MM.1S (cell line): ENCODE measurements around the gene GRIK5.

Source experiments
- DNase-seq: peaks from one replicate; pipeline ENCODE4 v3.0.0-alpha.2; 2015
- H2AFZ ChIP-seq: fragments of 300-600 bp; sonication (generic); 2 replicates; pipeline ENCODE4 v1.6.0; 2016; ENCODE audit warnings: antibody characterized with exemption, low read length
- H3F3A ChIP-seq: fragments of 300-600 bp; sonication (generic); 2 replicates; pipeline ENCODE4 v1.6.1; 2016; ENCODE audit warnings: mild to moderate bottlenecking, antibody characterized with exemption, low read length, moderate library complexity, mixed read lengths; ENCODE audit not compliant: insufficient read depth
- H3K27ac ChIP-seq: fragments of 300-600 bp; sonication (generic); 2 replicates; pipeline ENCODE4 v1.5.1; 2016; ENCODE audit warnings: mild to moderate bottlenecking, low read length
- H3K27me3 ChIP-seq: fragments of 300-600 bp; sonication (generic); replicated peaks from 2 replicates; pipeline ENCODE4 v1.6.0; 2016; ENCODE audit warnings: low read length; ENCODE audit not compliant: insufficient read depth
- H3K36me3 ChIP-seq: fragments of 300-600 bp; sonication (generic); replicated peaks from 2 replicates; pipeline ENCODE4 v1.6.1; 2016; ENCODE audit warnings: mild to moderate bottlenecking, low read length, mixed read lengths; ENCODE audit not compliant: insufficient read depth
- H3K4me1 ChIP-seq: fragments of 300-600 bp; sonication (generic); 2 replicates; pipeline ENCODE4 v1.6.1; 2016; ENCODE audit warnings: low read length, mixed read lengths
- H3K4me2 ChIP-seq: fragments of 300-600 bp; sonication (generic); 2 replicates; pipeline ENCODE4 v1.6.0; 2016; ENCODE audit warnings: low read depth, low read length
- H3K4me3 ChIP-seq: fragments of 300-600 bp; sonication (generic); 2 replicates; pipeline ENCODE4 v1.5.1; 2016; ENCODE audit warnings: low read length, mixed read lengths
- H3K79me2 ChIP-seq: fragments of 300-600 bp; sonication (generic); 2 replicates; pipeline ENCODE4 v1.6.1; 2016; ENCODE audit warnings: mixed run types, low read length, mixed read lengths
- H3K9ac ChIP-seq: fragments of 300-600 bp; sonication (generic); 2 replicates; pipeline ENCODE4 v1.6.1; 2016; ENCODE audit warnings: low read length, mixed read lengths
- H3K9me2 ChIP-seq: fragments of 300-600 bp; sonication (generic); replicated peaks from 2 replicates; pipeline ENCODE4 v1.6.1; 2016; ENCODE audit warnings: mild to moderate bottlenecking, low read length, mixed read lengths; ENCODE audit not compliant: insufficient read depth
- H3K9me3 ChIP-seq: fragments of 300-600 bp; sonication (generic); replicated peaks from 2 replicates; pipeline ENCODE4 v1.6.1; 2016; ENCODE audit warnings: mild to moderate bottlenecking, low read length, mixed read lengths; ENCODE audit not compliant: insufficient read depth
- H4K20me1 ChIP-seq: fragments of 300-600 bp; sonication (generic); 2 replicates; pipeline ENCODE4 v1.6.1; 2016; ENCODE audit warnings: mild to moderate bottlenecking, low read length, moderate library complexity, mixed read lengths; ENCODE audit not compliant: insufficient read depth
- CTCF ChIP-seq: fragments of 300-600 bp; sonication (generic); IDR thresholded peaks from 2 replicates; pipeline ENCODE4 v1.5.1; 2016; ENCODE audit warnings: antibody characterized with exemption, low read length, mixed read lengths
- EZH2 ChIP-seq: fragments of 300-600 bp; sonication (generic); optimal IDR thresholded peaks from 2 replicates; pipeline ENCODE3; 2017; ENCODE audit warnings: low read depth, mild to moderate bottlenecking, antibody characterized with exemption, low read length, mixed read lengths
- EZH2phosphoT487 ChIP-seq: fragments of 300-600 bp; sonication (generic); IDR thresholded peaks from 2 replicates; pipeline ENCODE4 v1.6.1; 2018; ENCODE audit warnings: antibody characterized with exemption, low read length

GRIK5 gene

DNA sequence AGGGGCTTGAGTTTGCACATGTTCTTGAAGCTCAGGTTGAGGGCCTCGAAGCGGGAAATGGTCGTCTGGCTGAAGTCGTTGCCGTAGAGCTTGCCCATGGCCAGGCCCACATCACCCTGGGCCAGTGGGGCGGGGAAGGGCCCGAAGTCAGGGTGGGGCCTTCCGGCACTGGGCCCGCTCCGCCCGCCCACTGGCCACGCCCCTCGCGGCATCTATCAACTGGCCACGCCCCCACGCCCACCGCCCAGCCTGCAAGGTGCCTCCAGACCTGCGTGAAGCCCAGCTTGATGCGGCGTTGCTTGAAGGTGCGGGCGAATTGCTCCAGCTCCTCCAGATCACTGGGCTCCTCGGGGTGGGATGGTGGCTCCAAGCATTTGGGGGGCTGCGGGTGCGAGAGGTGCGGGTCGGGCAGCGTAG is 25.8 kb upstream of the GRIK5 start:
- Histone ChIP-seq H3K27ac (no peak overlapping the region), H3K79me2 (no peaks in the 10 kb centered on the region), H3K36me3 (no peaks in the 10 kb centered on the region), H3K4me1 (peaks cover 14% of the 10 kb centered on the region), H3K9ac (no peak overlapping the region), H3F3A (peaks cover 10% of the 10 kb centered on the region), H3K27me3 (no peaks in the 10 kb centered on the region), H3K9me3 (no peaks in the 10 kb centered on the region), H3K4me2 (no peak overlapping the region), H2AFZ (no peak overlapping the region), H3K4me3 (no peak overlapping the region), H4K20me1 (no peaks in the 10 kb centered on the region), H3K9me2 (no peaks in the 10 kb centered on the region)
- no peak for DNase-seq
- TF ChIP-seq EZH2phosphoT487 (no peak), EZH2 (no peak), CTCF (no peak)

- no peak overlapping the region for H3K4me3 ChIP-seq
- H3K4me1 ChIP-seq, result peaks cover 19% of the 10 kb centered on the region
- no peaks in the 10 kb centered on the region for H3K79me2 ChIP-seq
- peaks cover 15% of the 10 kb centered on the region for H3F3A ChIP-seq
- no peaks in the 10 kb centered on the region for H3K36me3 ChIP-seq
- no peak overlapping the region for H3K9ac ChIP-seq
- TF ChIP-seq CTCF (no peak), EZH2 (no peak), EZH2phosphoT487 (no peak)
- no peaks in the 10 kb centered on the region for H3K9me3 ChIP-seq
- no peak overlapping the region for H3K4me2 ChIP-seq
- H2AFZ ChIP-seq, result no peak overlapping the region
- H4K20me1 ChIP-seq, result no peaks in the 10 kb centered on the region
- H3K9me2 ChIP-seq, result no peaks in the 10 kb centered on the region
- no peak overlapping the region for H3K27ac ChIP-seq
- H3K27me3 ChIP-seq, result no peaks in the 10 kb centered on the region
- no peak for DNase-seq
Observed at GRCh38 chr19:42095142-42095813, 25.3 kb upstream of the GRIK5 start.

GRCh38 chr19:42093926-42094325 is 23.9 kb upstream of the GRIK5 start:
- H3K27me3 ChIP-seq, result no peaks in the 10 kb centered on the region
- no peak overlapping the region for H3K4me3 ChIP-seq
- H2AFZ ChIP-seq, result no peak overlapping the region
- no peaks in the 10 kb centered on the region for H3K9me3 ChIP-seq
- no peaks in the 10 kb centered on the region for H3K9me2 ChIP-seq
- DNase-seq, result no peak
- no peak overlapping the region for H3K9ac ChIP-seq
- no peaks in the 10 kb centered on the region for H3K36me3 ChIP-seq
- peaks cover 20% of the 10 kb centered on the region for H3F3A ChIP-seq
- H3K4me1 ChIP-seq, result peaks cover 31% of the 10 kb centered on the region
- no peak overlapping the region for H3K27ac ChIP-seq
- no peaks in the 10 kb centered on the region for H4K20me1 ChIP-seq
- H3K4me2 ChIP-seq, result no peak overlapping the region
- TF ChIP-seq EZH2phosphoT487 (no peak), EZH2 (no peak), CTCF (no peak)
- H3K79me2 ChIP-seq, result no peaks in the 10 kb centered on the region
